GM18499 (cell line): Measurements from ENCODE around the gene SUGP1.

Source experiments
- ATAC-seq: cut with Tn5 transposase; IDR thresholded peaks from one replicate; pipeline ENCODE4 v1.9.1; 2021; ENCODE audit warnings: moderate number of reproducible peaks; ENCODE audit not compliant: insufficient read depth, unreplicated experiment

SUGP1 gene

GRCh38 chr19:19238126-19238894, 82.0 kb downstream of the SUGP1 start:
- no peak for ATAC-seq

- ATAC-seq: no peak
Observed at GRCh38 chr19:19236173-19236572, 84.1 kb downstream of the SUGP1 start.

DNA sequence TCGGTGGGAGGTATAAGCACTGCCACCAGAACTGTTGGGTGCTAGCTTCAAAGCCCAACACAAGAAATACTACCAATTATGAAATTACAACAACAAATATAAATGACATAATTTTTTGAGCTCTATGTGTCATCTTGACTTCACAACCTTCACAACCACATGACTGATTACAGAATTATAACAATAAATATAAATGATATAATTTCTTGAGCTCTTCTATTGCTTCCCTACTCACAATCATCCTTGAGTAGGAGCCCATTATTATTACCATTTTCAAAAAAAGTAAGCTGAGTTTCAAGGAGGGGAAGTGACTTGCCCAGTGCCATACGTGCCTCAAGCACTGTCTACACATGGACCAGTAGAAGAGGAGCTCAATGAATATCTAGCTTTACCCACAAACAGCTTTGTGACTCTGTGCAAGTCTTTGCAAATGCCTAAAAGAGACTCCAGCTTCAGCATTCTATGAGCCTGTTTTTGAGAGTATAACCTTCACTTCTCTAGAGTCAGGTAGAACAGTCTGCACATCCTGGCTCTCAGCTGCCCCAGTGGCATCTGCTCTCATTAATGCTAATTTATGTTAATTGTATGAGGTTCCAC, 86.0 kb downstream of the SUGP1 start:
- ATAC-seq: no peak

- no peak for ATAC-seq
Observed at GRCh38 chr19:19232261-19232721, 88.0 kb downstream of the SUGP1 start.

DNA sequence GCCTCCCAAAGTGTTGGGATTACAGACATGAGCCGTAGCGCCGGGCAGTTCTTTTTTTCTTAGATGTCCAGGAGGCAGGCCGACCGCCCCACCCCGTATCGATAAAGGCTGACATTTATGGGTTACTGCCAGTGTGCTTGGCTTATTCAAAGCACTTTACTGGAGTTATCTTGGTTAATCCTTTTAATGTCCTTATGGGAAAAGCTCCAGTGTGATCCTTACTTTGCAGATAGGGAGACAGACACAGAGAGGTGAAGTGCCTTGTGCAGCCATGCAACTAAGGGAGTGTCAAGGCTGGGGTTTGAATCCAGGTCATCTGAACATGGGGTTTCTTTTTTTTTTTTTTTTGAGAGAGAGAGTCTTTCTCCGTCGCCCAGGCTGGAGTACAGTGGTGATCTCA, 89.3 kb downstream of the SUGP1 start:
- no peak for ATAC-seq

DNA sequence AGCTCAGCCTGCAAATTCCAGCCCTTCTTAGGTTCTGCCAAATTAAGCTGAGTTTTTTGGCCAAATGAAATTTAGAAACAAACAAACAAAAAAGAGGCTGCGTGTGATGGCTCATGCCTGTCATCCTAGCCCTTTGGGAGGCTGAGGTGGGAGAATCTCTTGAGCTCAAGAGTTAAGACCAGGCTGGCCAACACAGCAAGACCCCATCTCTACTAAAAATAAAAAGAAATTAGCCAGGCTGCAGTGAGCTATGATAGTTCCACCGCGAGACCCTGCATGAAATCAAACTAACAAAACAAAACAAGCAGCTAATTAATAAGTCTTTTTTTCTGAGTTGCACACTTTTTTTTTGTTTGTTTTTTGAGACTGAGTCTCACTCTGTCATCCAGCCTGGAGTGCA, 90.6 kb downstream of the SUGP1 start:
- ATAC-seq: no peak

GRCh38 chr19:19227217-19227616, 93.1 kb downstream of the SUGP1 start:
- ATAC-seq: no peak

- no peak for ATAC-seq
Observed at GRCh38 chr19:19226663-19227062, 93.6 kb downstream of the SUGP1 start.

- ATAC-seq: no peak
Observed at GRCh38 chr19:19226204-19226603, 94.1 kb downstream of the SUGP1 start.
